ENCODE results near the gene WNT16.

- TF ChIP-seq POLR2A (IDR thresholded peaks at IDR 0.05; ENCODE audit: extremely low read depth, insufficient read length) (no peak), CTCF (IDR thresholded peaks at IDR 0.05; ENCODE audit: low read depth, low read length) (no peak), MAX (IDR thresholded peaks at IDR 0.05; ENCODE audit: low read depth, low read length) (no peak)
These were observed 14.8 kb upstream of the WNT16 start for GRCh38 chr7:121313793-121314676.

All from NB4 (cell line).